Spleen (tissue), 7 donors: ENCODE results near the gene CSNK1A1.
"Not testable (repeated sequence)": the region's sequence is repeated elsewhere in the genome, so short reads cannot be mapped to it uniquely, and the experiment has no call there.

Experiments used
- CTCF ChIP-seq, 11 experiments: fragments of 200-600 bp in 7 of 11; fragments of 450-650 bp in 4 of 11; sonication (generic) in 4 of 11; IDR thresholded peaks in 8 of 11; conservative IDR thresholded peaks in 3 of 11; 1 replicate in 7 of 11; 2 replicates in 4 of 11; pipeline versions ENCODE4 v1.4.0 to v1.8.0; 2016 to 2021; ENCODE audit warnings: antibody characterized with exemption in 11 of 11, inconsistent platforms in 4 of 11, mild to moderate bottlenecking in 1 of 11
- POLR2A ChIP-seq, 3 donors: fragments of 450-650 bp; IDR thresholded peaks; one replicate each; pipeline ENCODE4 v1.5.1; 2017; ENCODE audit warnings: antibody characterized with exemption in 3 of 3, mild to moderate bottlenecking in 1 of 3
- POLR2AphosphoS5 ChIP-seq, 3 donors: sonication (generic); formaldehyde crosslinking; IDR thresholded peaks; one replicate each; pipeline ENCODE4 v1.5.1; 2017; ENCODE audit warnings: antibody characterized with exemption in 3 of 3
- donor health status: DM: no; HTN: no; CAD: no; lungs with moderate emphysema.
- donor health status: DM: no; HTN: no; CAD: no.
- donor health status: DM: no; HTN: no; CAD: no.

DNA sequence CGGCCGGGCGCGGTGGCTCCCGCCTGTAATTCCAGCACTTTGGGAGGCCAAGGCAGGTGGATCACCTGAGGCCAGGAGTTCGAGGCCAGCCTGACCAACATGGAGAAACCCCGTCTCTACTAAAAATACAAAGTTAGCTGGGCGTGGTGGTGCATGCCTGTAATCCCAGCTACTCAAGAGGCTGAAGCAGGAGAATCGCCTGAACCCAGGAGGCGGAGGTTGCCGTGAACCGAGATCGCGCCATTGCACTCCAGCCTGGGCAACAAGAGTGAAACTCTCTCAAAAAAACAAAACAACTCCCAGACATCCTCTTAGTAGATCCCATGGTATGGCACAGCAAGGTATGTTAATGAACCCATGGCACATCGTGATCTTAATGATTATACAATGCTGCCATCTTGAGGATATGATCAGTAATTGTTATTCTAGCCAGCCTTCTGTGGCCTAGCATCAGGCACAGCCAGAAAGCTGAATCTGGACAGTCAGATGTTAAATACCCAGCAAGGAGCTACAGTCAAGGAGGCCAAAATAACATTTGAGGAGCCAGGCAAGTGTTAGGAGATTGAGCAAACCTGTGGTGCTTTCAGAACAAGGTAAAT, 13.4 kb upstream of the CSNK1A1 start:
- TF ChIP-seq CTCF (IDR thresholded peaks at IDR 0.05 in 8 of 11, conservative IDR thresholded peaks at IDR 0.05 in 3 of 11): peak; percentile 60 to 89 (median 78)
- not testable (repeated sequence) for TF ChIP-seq POLR2AphosphoS5, POLR2A (IDR thresholded peaks at IDR 0.05)
